Measurements from ENCODE around the gene FBN1.

- TF ChIP-seq CTCF (IDR thresholded peaks at IDR 0.05) (no peak), POLR2A (IDR thresholded peaks at IDR 0.05) (no peak), POLR2AphosphoS5 (IDR thresholded peaks at IDR 0.05; ENCODE audit: insufficient read depth in 1 of 2, low read depth in 1 of 2) (no peak)
Measured at GRCh38 chr15:48500595-48500994, 144.9 kb downstream of the FBN1 start.

Measured in vagina (tissue), 2 donors.